Activated CD8-positive, alpha-beta T cell treated with anti-CD3 and anti-CD28 coated beads for 36 hours (primary cell): Measurements from ENCODE around the gene SKOR1. TPM values are rescaled to one million over a fixed set of nuclear protein-coding genes. Genes with fewer than 3 reads are reported as not detected.

Source experiments
- ATAC-seq: fragments of 200-7000 bp; cut with Tn5 transposase; one replicate; pipeline ENCODE4 v1.10.0; 2021; ENCODE audit warnings: mild to moderate bottlenecking, moderate library complexity
- CTCF ChIA-PET: fragments of 350-600 bp; sonication (Branson Sonifier 250); formaldehyde crosslinking; loops from one replicate; lab custom pipeline; 2021; ENCODE audit warnings: antibody characterized with exemption; lab: Charles Lee
- POLR2A ChIA-PET: fragments of 350-600 bp; sonication (Branson Sonifier 250); formaldehyde crosslinking; loops from one replicate; lab custom pipeline; 2021; ENCODE audit warnings: antibody characterized with exemption; lab: Charles Lee
- DNase-seq: peaks from one replicate; pipeline ENCODE4 v3.0.0-alpha.2; 2020
- H3K27ac Mint-ChIP-seq: one replicate; pipeline ENCODE4 v1.8.0; 2021; ENCODE audit warnings: mild to moderate bottlenecking, mixed read lengths
- H3K27me3 Mint-ChIP-seq: one replicate; pipeline ENCODE4 v1.8.0; 2021; ENCODE audit warnings: mixed read lengths
- H3K36me3 Mint-ChIP-seq: one replicate; pipeline ENCODE4 v1.8.0; 2021; ENCODE audit warnings: low read depth, mixed read lengths
- H3K4me1 Mint-ChIP-seq: one replicate; pipeline ENCODE4 v1.8.0; 2021; ENCODE audit warnings: low read depth, mixed read lengths
- H3K4me3 Mint-ChIP-seq: one replicate; pipeline ENCODE4 v1.8.0; 2021; ENCODE audit warnings: mild to moderate bottlenecking, moderate library complexity, mixed read lengths
- H3K9me3 Mint-ChIP-seq: one replicate; pipeline ENCODE4 v1.8.0; 2021; ENCODE audit warnings: mixed read lengths
- CTCF ChIP-seq: fragments of 200-600 bp; IDR thresholded peaks from one replicate; pipeline ENCODE4 v1.8.0; 2022; ENCODE audit warnings: antibody characterized with exemption, mild to moderate bottlenecking
- intact Hi-C: fragments of 100-400 bp; cut with micrococcal nuclease; formaldehyde crosslinking; loops from one replicate; pipeline ENCODE4 v1.10.0; 2022
- total RNA-seq, 2 experiments: library from RNA; stranded (reverse); gene quantifications; one replicate each; pipeline ENCODE4 v1.2.3, GENCODE V29; 2021

SKOR1 gene
- total RNA-seq, 2 experiments from 2014 or later, result 0.09 to 0.25 TPM

- no peak for TF ChIP-seq CTCF
- DNase-seq (no peak), ATAC-seq (no peak)
- H3K27me3 Mint-ChIP-seq, result peaks cover 69% of the 10 kb centered on the region
- H3K4me1 Mint-ChIP-seq, result peaks cover 32% of the 10 kb centered on the region
- CTCF ChIA-PET, result interaction anchor here (0.7 to 3.3 kb wide), 6 partner anchors 8 to 375 kb away, joined by 3 to 13 read pairs (median 5); no protein-coding TSS in a partner anchor
- H3K9me3 Mint-ChIP-seq, result no peaks in the 10 kb centered on the region
- intact Hi-C loops, result loop anchor here (10.0 kb wide), 2 partner anchors 307 to 887 kb away; partner anchors contain the start of gene C15orf61
- no peak overlapping the region for H3K27ac Mint-ChIP-seq
- H3K36me3 Mint-ChIP-seq, result no peaks in the 10 kb centered on the region
- H3K4me3 Mint-ChIP-seq, result no peak overlapping the region
- POLR2A ChIA-PET, result interaction anchor here (0.8 kb wide), 1 partner anchor 53 kb away, joined by 3 read pairs; no protein-coding TSS in a partner anchor
These were observed 6.8 kb downstream of the SKOR1 start for GRCh38 chr15:67832031-67832551.

- ATAC-seq (no peak), DNase-seq (no peak)
- no peak for TF ChIP-seq CTCF
- Mint-ChIP-seq H3K9me3 (no peaks in the 10 kb centered on the region), H3K4me3 (peak overlapping the region; percentile 68), H3K4me1 (peaks cover 32% of the 10 kb centered on the region), H3K36me3 (no peaks in the 10 kb centered on the region), H3K27ac (no peak overlapping the region), H3K27me3 (peaks cover 75% of the 10 kb centered on the region)
- POLR2A ChIA-PET, result interaction anchor here (0.8 kb wide), 1 partner anchor 54 kb away, joined by 3 read pairs; no protein-coding TSS in a partner anchor
- CTCF ChIA-PET, result interaction anchor here (1.2 to 3.3 kb wide), 4 partner anchors 9 to 376 kb away, joined by 5 to 13 read pairs (median 6); no protein-coding TSS in a partner anchor
- intact Hi-C loops, result loop anchor here (10.0 kb wide), 2 partner anchors 308 to 888 kb away; partner anchors contain the start of gene C15orf61
These were observed 7.8 kb downstream of the SKOR1 start for GRCh38 chr15:67832897-67833709.

DNA sequence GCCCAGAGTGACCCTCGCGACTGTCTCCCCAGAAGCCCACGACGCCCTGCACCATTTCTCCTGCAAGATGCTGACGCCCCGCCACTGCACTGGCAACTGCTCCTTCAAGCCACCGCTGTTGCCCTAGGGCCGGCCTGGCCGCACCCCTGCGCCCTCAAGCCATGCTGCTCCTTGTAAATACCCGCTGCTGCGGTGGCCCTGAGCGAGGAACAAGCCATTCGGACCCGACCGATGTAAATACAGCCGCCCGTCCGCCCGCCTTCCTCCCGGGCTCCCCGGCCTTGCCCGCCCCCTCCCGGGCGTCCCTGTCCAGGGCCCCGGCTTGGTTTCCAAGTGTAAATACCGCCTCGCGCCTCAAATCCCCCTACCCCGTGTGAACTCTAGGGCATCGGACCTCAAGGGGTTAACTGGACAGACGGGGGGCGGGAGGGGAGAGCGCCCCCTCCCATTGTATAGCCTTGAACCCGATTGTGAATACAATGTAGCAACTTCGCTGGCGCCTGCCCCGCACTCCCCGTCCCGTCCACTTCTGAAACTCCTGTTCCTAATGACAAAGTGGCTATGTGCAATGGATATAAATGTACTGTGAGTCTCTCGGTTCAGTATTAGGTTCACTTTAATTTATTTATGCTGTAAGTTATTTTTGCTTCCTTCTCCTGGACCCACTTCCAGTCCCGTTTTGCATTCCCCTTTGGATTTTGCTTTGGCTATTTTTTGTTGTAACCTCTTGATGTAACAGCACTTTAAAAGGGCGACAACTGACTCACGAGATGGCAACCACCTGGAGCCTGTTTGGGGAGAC, 8.6 kb downstream of the SKOR1 start:
- peak overlapping the region; percentile 68 for H3K4me3 Mint-ChIP-seq
- DNase-seq, result peak; percentile 61
- POLR2A ChIA-PET, result interaction anchor here (1.2 kb wide), 1 partner anchor 10 kb away, joined by 3 read pairs; no protein-coding TSS in a partner anchor
- H3K27ac Mint-ChIP-seq, result no peak overlapping the region
- ATAC-seq, result peak; percentile 47
- no peaks in the 10 kb centered on the region for H3K9me3 Mint-ChIP-seq
- no peaks in the 10 kb centered on the region for H3K36me3 Mint-ChIP-seq
- H3K27me3 Mint-ChIP-seq, result peaks cover 68% of the 10 kb centered on the region
- CTCF ChIA-PET, result interaction anchor here (4.2 kb wide), 1 partner anchor 50 kb away, joined by 32 read pairs; no protein-coding TSS in a partner anchor
- peaks cover 26% of the 10 kb centered on the region for H3K4me1 Mint-ChIP-seq
- intact Hi-C loops, result loop anchor here (10.0 kb wide), 2 partner anchors 309 to 889 kb away; partner anchors contain the start of gene C15orf61
- TF ChIP-seq CTCF, result peak; percentile 52

GRCh38 chr15:67834581-67835296, 9.4 kb downstream of the SKOR1 start:
- peaks cover 25% of the 10 kb centered on the region for H3K4me1 Mint-ChIP-seq
- H3K9me3 Mint-ChIP-seq, result no peaks in the 10 kb centered on the region
- H3K27ac Mint-ChIP-seq, result no peak overlapping the region
- POLR2A ChIA-PET, result interaction anchor here (0.8 to 1.2 kb wide), 2 partner anchors 11 to 231 kb away, joined by 3 read pairs; no protein-coding TSS in a partner anchor
- CTCF ChIA-PET, result interaction anchor here (0.9 to 4.2 kb wide), 8 partner anchors 10 to 888 kb away, joined by 3 to 74 read pairs (median 5); partner anchors contain the start of gene SKOR1
- H3K36me3 Mint-ChIP-seq, result no peaks in the 10 kb centered on the region
- no peak for TF ChIP-seq CTCF
- intact Hi-C loops, result loop anchor here (10.0 kb wide), 2 partner anchors 310 to 890 kb away; partner anchors contain the start of gene C15orf61
- H3K27me3 Mint-ChIP-seq, result peaks cover 61% of the 10 kb centered on the region
- DNase-seq (no peak), ATAC-seq (peak; percentile 10)
- peak overlapping the region; percentile 68 for H3K4me3 Mint-ChIP-seq
